Measurements from ENCODE around the gene LRSAM1.

The LRSAM1 gene

GRCh38 chr9:127450830-127451607, at the start of gene LRSAM1, which contains the start of gene RPL12:
LRSAM1 (plus strand) TSS chr9:127451510; CDS start chr9:127454528, 3,018 bp downstream.
RPL12 (minus strand) TSS chr9:127451406; CDS start chr9:127451317, 89 bp downstream.
- peak; percentile 99 for DNase-seq (ENCODE audit: low read depth)

- DNase-seq (ENCODE audit: low read depth): no peak
Observed at GRCh38 chr9:127402401-127403090, 48.8 kb upstream of the LRSAM1 start.

- no peak for DNase-seq (ENCODE audit: low read depth)
Observed at GRCh38 chr9:127403507-127404192, 47.7 kb upstream of the LRSAM1 start.

- DNase-seq (ENCODE audit: low read depth): no peak
Observed at GRCh38 chr9:127404631-127405030, 46.7 kb upstream of the LRSAM1 start.

GRCh38 chr9:127405344-127406125, 45.8 kb upstream of the LRSAM1 start:
- no peak for DNase-seq (ENCODE audit: low read depth)

- DNase-seq (ENCODE audit: low read depth): no peak
Observed at GRCh38 chr9:127406799-127407491, 44.4 kb upstream of the LRSAM1 start.

GRCh38 chr9:127407492-127407843, 43.8 kb upstream of the LRSAM1 start:
- no peak for DNase-seq (ENCODE audit: low read depth)

- DNase-seq (ENCODE audit: low read depth): no peak
Observed at GRCh38 chr9:127411122-127411521, 40.2 kb upstream of the LRSAM1 start.

GRCh38 chr9:127415141-127415540, 36.2 kb upstream of the LRSAM1 start:
- DNase-seq (ENCODE audit: low read depth): no peak

- DNase-seq (ENCODE audit: low read depth): no peak
Observed at GRCh38 chr9:127415657-127416056, 35.7 kb upstream of the LRSAM1 start.

- no peak for DNase-seq (ENCODE audit: low read depth)
Observed at GRCh38 chr9:127417131-127418036, 33.9 kb upstream of the LRSAM1 start.

GRCh38 chr9:127418037-127418471, 33.3 kb upstream of the LRSAM1 start:
- no peak for DNase-seq (ENCODE audit: low read depth)

- DNase-seq (ENCODE audit: low read depth): no peak
Observed at GRCh38 chr9:127419348-127419747, 32.0 kb upstream of the LRSAM1 start.

- no peak for DNase-seq (ENCODE audit: low read depth)
Observed at GRCh38 chr9:127421057-127421456, 30.3 kb upstream of the LRSAM1 start.

GRCh38 chr9:127422133-127422782, 29.1 kb upstream of the LRSAM1 start:
- no peak for DNase-seq (ENCODE audit: low read depth)

GRCh38 chr9:127422787-127423186, 28.5 kb upstream of the LRSAM1 start:
- DNase-seq (ENCODE audit: low read depth): no peak

- no peak for DNase-seq (ENCODE audit: low read depth)
Observed at GRCh38 chr9:127423476-127423933, 27.8 kb upstream of the LRSAM1 start.

GRCh38 chr9:127423934-127424675, 27.2 kb upstream of the LRSAM1 start, which contains the start of gene ZNF79:
ZNF79 (plus strand) TSS chr9:127424382; CDS start chr9:127424788, 406 bp downstream.
- peak; percentile 87 for DNase-seq (ENCODE audit: low read depth)

- DNase-seq (ENCODE audit: low read depth): no peak
Observed at GRCh38 chr9:127424676-127424999, 26.7 kb upstream of the LRSAM1 start.
